OCI-LY3 (cell line): ENCODE measurements around the gene TMEM123.
A peak's percentile ranks its signal among the peaks of the same experiment; 100 is the strongest.

Experiments
- H2AFZ ChIP-seq: fragments of 200-600, 300-600 bp; shearing (Covaris generic); 2 replicates; pipeline ENCODE4 v1.6.0; 2014; ENCODE audit warnings: antibody characterized with exemption, low read depth, low read length
- H3K27ac ChIP-seq: fragments of 200-600, 300-600 bp; sonication (generic); 2 replicates; pipeline ENCODE4 v1.5.1; 2014; ENCODE audit warnings: mild to moderate bottlenecking, low read length, moderate library complexity, mixed read lengths
- H3K27me3 ChIP-seq: fragments of 200-600, 300-600 bp; sonication (generic); 2 replicates; pipeline ENCODE4 v1.6.1; 2014; ENCODE audit warnings: low read depth, low read length, mixed read lengths
- H3K36me3 ChIP-seq: fragments of 200-600, 300-600 bp; sonication (generic); replicated peaks from 2 replicates; pipeline ENCODE3; 2014; ENCODE audit warnings: low read depth, low read length, mixed read lengths
- H3K4me1 ChIP-seq: fragments of 300-600, 200-600 bp; sonication (generic); 2 replicates; pipeline ENCODE4 v1.6.1; 2014; ENCODE audit warnings: low read length, mixed read lengths
- H3K4me2 ChIP-seq: fragments of 200-600, 300-600 bp; sonication (generic); 2 replicates; pipeline ENCODE4 v1.6.1; 2014; ENCODE audit warnings: low read length, mixed read lengths
- H3K4me3 ChIP-seq: fragments of 300-600, 200-600 bp; sonication (generic); 2 replicates; pipeline ENCODE4 v1.5.1; 2014; ENCODE audit warnings: antibody characterized with exemption, mild to moderate bottlenecking, low read length, moderate library complexity
- H3K79me2 ChIP-seq: fragments of 300-600, 200-600 bp; shearing (Covaris generic); 2 replicates; pipeline ENCODE4 v1.6.1; 2014; ENCODE audit warnings: mild to moderate bottlenecking, low read length, mixed read lengths
- H3K9ac ChIP-seq: fragments of 300-600, 200-600 bp; shearing (Covaris generic); 2 replicates; pipeline ENCODE4 v1.6.0; 2014; ENCODE audit warnings: mild to moderate bottlenecking, low read length, moderate library complexity
- H3K9me3 ChIP-seq: fragments of 200-600, 300-600 bp; shearing (Covaris generic); 2 replicates; pipeline ENCODE4 v1.6.1; 2014; ENCODE audit warnings: low read length, mixed read lengths; ENCODE audit not compliant: insufficient read depth
- H4K20me1 ChIP-seq: fragments of 200-600, 300-600 bp; sonication (generic); 2 replicates; pipeline ENCODE4 v1.6.1; 2016; ENCODE audit warnings: low read length, mixed read lengths; ENCODE audit not compliant: insufficient read depth
- EZH2phosphoT487 ChIP-seq: fragments of 200-600 bp; shearing (Covaris generic); IDR thresholded peaks from 2 replicates; pipeline ENCODE4 v1.6.1; 2018; ENCODE audit warnings: antibody characterized with exemption, mixed run types, low read depth
- TF ChIP-seq, protein P1 (sequence below): fragments of 200-600, 300-600 bp; sonication (generic); IDR thresholded peaks from 2 replicates; pipeline ENCODE4 v1.5.1; 2014; ENCODE audit warnings: antibody characterized with exemption, low read length, low read depth

Gene TMEM123

GRCh38 chr11:102430158-102430836 is 22.3 kb downstream of the TMEM123 start:
- Histone ChIP-seq H2AFZ (no peak overlapping the region), H3K9ac (peak overlapping the region; percentile 57), H3K79me2 (peaks cover 24% of the 10 kb centered on the region), H3K9me3 (no peaks in the 10 kb centered on the region), H3K36me3 (peaks cover 35% of the 10 kb centered on the region), H3K4me3 (peak overlapping the region; percentile 60), H3K4me2 (peak overlapping the region; percentile 76), H3K27ac (peak overlapping the region; percentile 95), H3K4me1 (peaks cover 35% of the 10 kb centered on the region), H3K27me3 (no peaks in the 10 kb centered on the region), H4K20me1 (0 out of 2 replicates have a peak, but pooled peaks cover 2% of the 10 kb centered on the region)
- TF ChIP-seq, protein P1, sequence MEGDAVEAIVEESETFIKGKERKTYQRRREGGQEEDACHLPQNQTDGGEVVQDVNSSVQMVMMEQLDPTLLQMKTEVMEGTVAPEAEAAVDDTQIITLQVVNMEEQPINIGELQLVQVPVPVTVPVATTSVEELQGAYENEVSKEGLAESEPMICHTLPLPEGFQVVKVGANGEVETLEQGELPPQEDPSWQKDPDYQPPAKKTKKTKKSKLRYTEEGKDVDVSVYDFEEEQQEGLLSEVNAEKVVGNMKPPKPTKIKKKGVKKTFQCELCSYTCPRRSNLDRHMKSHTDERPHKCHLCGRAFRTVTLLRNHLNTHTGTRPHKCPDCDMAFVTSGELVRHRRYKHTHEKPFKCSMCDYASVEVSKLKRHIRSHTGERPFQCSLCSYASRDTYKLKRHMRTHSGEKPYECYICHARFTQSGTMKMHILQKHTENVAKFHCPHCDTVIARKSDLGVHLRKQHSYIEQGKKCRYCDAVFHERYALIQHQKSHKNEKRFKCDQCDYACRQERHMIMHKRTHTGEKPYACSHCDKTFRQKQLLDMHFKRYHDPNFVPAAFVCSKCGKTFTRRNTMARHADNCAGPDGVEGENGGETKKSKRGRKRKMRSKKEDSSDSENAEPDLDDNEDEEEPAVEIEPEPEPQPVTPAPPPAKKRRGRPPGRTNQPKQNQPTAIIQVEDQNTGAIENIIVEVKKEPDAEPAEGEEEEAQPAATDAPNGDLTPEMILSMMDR: 0 out of 2 replicates have a peak, but pooled peaks have one; percentile 5
- TF ChIP-seq EZH2phosphoT487: no peak

GRCh38 chr11:102429691-102430090 is 22.9 kb downstream of the TMEM123 start:
- TF ChIP-seq, protein P1: no peak
- no peak for TF ChIP-seq EZH2phosphoT487
- Histone ChIP-seq H3K4me2 (peak overlapping the region; percentile 76), H3K79me2 (peaks cover 22% of the 10 kb centered on the region), H3K9me3 (no peaks in the 10 kb centered on the region), H3K36me3 (peaks cover 31% of the 10 kb centered on the region), H3K4me3 (peak overlapping the region; percentile 60), H3K27ac (peak overlapping the region; percentile 95), H3K9ac (peak overlapping the region; percentile 57), H4K20me1 (0 out of 2 replicates have a peak, but pooled peaks cover 2% of the 10 kb centered on the region), H2AFZ (no peak overlapping the region), H3K27me3 (no peaks in the 10 kb centered on the region), H3K4me1 (peaks cover 35% of the 10 kb centered on the region)

GRCh38 chr11:102429226-102429625 is 23.3 kb downstream of the TMEM123 start:
- H3K9ac ChIP-seq: peak overlapping the region; percentile 57
- peaks cover 26% of the 10 kb centered on the region for H3K36me3 ChIP-seq
- H3K27ac ChIP-seq: peak overlapping the region; percentile 95
- H3K4me1 ChIP-seq: peaks cover 35% of the 10 kb centered on the region
- H4K20me1 ChIP-seq: 0 out of 2 replicates have a peak, but pooled peaks cover 2% of the 10 kb centered on the region
- no peak for TF ChIP-seq EZH2phosphoT487
- TF ChIP-seq, protein P1: no peak
- H2AFZ ChIP-seq: no peak overlapping the region
- H3K4me3 ChIP-seq: peak overlapping the region; percentile 60
- peaks cover 22% of the 10 kb centered on the region for H3K79me2 ChIP-seq
- H3K4me2 ChIP-seq: peak overlapping the region; percentile 76
- no peaks in the 10 kb centered on the region for H3K27me3 ChIP-seq
- H3K9me3 ChIP-seq: no peaks in the 10 kb centered on the region

- H3K36me3 ChIP-seq: peaks cover 23% of the 10 kb centered on the region
These were observed 23.9 kb downstream of the TMEM123 start for GRCh38 chr11:102428696-102429095.

More at GRCh38 chr11:102428696-102429095, 23.9 kb downstream of the TMEM123 start:
- H3K79me2 ChIP-seq: peaks cover 22% of the 10 kb centered on the region
- peaks cover 35% of the 10 kb centered on the region for H3K4me1 ChIP-seq
- H3K4me2 ChIP-seq: peak overlapping the region; percentile 76; the same call in 1 of the 2 replicates
- H3K4me3 ChIP-seq: peak overlapping the region; percentile 60
- H3K27ac ChIP-seq: peak overlapping the region; percentile 95
- no peaks in the 10 kb centered on the region for H3K9me3 ChIP-seq
- no peaks in the 10 kb centered on the region for H3K27me3 ChIP-seq
- TF ChIP-seq, protein P1: no peak
- TF ChIP-seq EZH2phosphoT487: no peak
- 0 out of 2 replicates have a peak, but pooled peaks cover 2% of the 10 kb centered on the region for H4K20me1 ChIP-seq
- H2AFZ ChIP-seq: no peak overlapping the region
- peak overlapping the region; percentile 17; the same call in 1 of the 2 replicates for H3K9ac ChIP-seq
